Suppressor macrophage (primary cell): ENCODE data around the gene ATP8A1.
"Not testable (repeated sequence)": the region's sequence is repeated elsewhere in the genome, so short reads cannot be mapped to it uniquely, and the experiment has no call there.

Experiments
- DNase-seq, 4 experiments: peaks; one replicate each; pipeline ENCODE4 v3.0.0-alpha.2; 2020 to 2022

Gene ATP8A1

GRCh38 chr4:42398871-42399331 is 258.0 kb downstream of the ATP8A1 start:
- no peak for DNase-seq

GRCh38 chr4:42398171-42398870 is 258.6 kb downstream of the ATP8A1 start:
- no peak for DNase-seq

- DNase-seq, result peak in 3 of 4 experiments; percentile 4 to 33 (median 12)
Observed at GRCh38 chr4:42397635-42398170, 259.2 kb downstream of the ATP8A1 start.

GRCh38 chr4:42396752-42397634 is 259.9 kb downstream of the ATP8A1 start, which contains the start of gene SHISA3:
SHISA3 (plus strand) TSS chr4:42397488; CDS start chr4:42398057, 569 bp downstream.
- DNase-seq, result peak; percentile 9 to 57 (median 36)

- DNase-seq, result no peak
Observed at GRCh38 chr4:42396361-42396751, 260.5 kb downstream of the ATP8A1 start.

- no peak for DNase-seq
Observed at GRCh38 chr4:42395595-42395994, 261.3 kb downstream of the ATP8A1 start.

- no peak for DNase-seq
Observed at GRCh38 chr4:42392436-42392835, 264.5 kb downstream of the ATP8A1 start.

- peak; percentile 9 to 46 (median 23) for DNase-seq
Observed at GRCh38 chr4:42391981-42392380, 264.9 kb downstream of the ATP8A1 start.

- DNase-seq, result no peak
Observed at GRCh38 chr4:42391355-42391664, 265.6 kb downstream of the ATP8A1 start.

GRCh38 chr4:42390622-42391354 is 266.1 kb downstream of the ATP8A1 start:
- DNase-seq, result no peak

- no peak for DNase-seq
Observed at GRCh38 chr4:42385516-42385915, 271.4 kb downstream of the ATP8A1 start.

GRCh38 chr4:42381666-42382065 is 275.2 kb downstream of the ATP8A1 start:
- no peak for DNase-seq

- no peak for DNase-seq
Observed at GRCh38 chr4:42377497-42377896, 279.4 kb downstream of the ATP8A1 start.

- not testable (repeated sequence) for DNase-seq
Observed at GRCh38 chr4:42372303-42372702, 284.6 kb downstream of the ATP8A1 start.

- DNase-seq, result peak; percentile 21 to 49 (median 43)
Observed at GRCh38 chr4:42371305-42372252, 285.3 kb downstream of the ATP8A1 start.

- DNase-seq, result no peak
Observed at GRCh38 chr4:42369489-42369888, 287.4 kb downstream of the ATP8A1 start.

GRCh38 chr4:42366959-42367358 is 289.9 kb downstream of the ATP8A1 start:
- DNase-seq, result no peak

- no peak for DNase-seq
Observed at GRCh38 chr4:42364266-42365053, 292.4 kb downstream of the ATP8A1 start.

GRCh38 chr4:42363614-42364013 is 293.3 kb downstream of the ATP8A1 start:
- no peak for DNase-seq

GRCh38 chr4:42362591-42362990 is 294.3 kb downstream of the ATP8A1 start:
- no peak for DNase-seq

- no peak for DNase-seq
Observed at GRCh38 chr4:42361456-42361855, 295.4 kb downstream of the ATP8A1 start.
